Epithelial cell of esophagus (primary cell): ENCODE measurements around the gene HNRNPH2.

Source experiments
- DNase-seq: peaks from one replicate; pipeline ENCODE4 v3.0.0; 2010; ENCODE audit warnings: low read depth
- H3K4me3 ChIP-seq: 2 replicates; pipeline ENCODE4 v1.5.1; 2011; ENCODE audit warnings: mild to moderate bottlenecking, low read length, control low read depth
- TF ChIP-seq, protein P1 (sequence below): IDR thresholded peaks from 2 replicates; pipeline ENCODE4 v1.5.1; 2011; ENCODE audit warnings: low read depth, mild to moderate bottlenecking, low read length, control low read depth, inconsistent platforms; ENCODE audit not compliant: insufficient read depth; ENCODE audit errors: missing control alignments

The HNRNPH2 gene

DNA sequence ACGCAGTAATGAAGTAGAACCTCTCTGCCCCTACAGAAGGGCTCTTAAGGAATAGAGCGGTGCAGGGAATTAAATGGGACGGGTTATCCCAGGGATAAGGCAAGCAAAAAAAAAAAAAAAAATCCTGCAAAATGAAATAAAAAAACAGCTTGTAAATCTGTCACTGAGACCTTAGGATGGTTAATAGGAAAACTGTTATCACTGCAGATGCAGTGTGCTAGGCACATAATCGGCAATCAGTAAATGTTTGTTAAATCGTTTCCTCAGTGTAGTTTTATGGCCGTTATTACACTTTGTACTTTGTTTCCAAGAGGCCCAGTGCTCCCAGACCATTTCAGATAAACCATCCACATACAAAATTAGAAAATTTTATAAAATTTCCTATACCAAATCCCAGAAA lies 1.0 kb downstream of the HNRNPH2 start:
- no peak for DNase-seq
- H3K4me3 ChIP-seq = peak overlapping the region; percentile 77
- TF ChIP-seq, protein P1, sequence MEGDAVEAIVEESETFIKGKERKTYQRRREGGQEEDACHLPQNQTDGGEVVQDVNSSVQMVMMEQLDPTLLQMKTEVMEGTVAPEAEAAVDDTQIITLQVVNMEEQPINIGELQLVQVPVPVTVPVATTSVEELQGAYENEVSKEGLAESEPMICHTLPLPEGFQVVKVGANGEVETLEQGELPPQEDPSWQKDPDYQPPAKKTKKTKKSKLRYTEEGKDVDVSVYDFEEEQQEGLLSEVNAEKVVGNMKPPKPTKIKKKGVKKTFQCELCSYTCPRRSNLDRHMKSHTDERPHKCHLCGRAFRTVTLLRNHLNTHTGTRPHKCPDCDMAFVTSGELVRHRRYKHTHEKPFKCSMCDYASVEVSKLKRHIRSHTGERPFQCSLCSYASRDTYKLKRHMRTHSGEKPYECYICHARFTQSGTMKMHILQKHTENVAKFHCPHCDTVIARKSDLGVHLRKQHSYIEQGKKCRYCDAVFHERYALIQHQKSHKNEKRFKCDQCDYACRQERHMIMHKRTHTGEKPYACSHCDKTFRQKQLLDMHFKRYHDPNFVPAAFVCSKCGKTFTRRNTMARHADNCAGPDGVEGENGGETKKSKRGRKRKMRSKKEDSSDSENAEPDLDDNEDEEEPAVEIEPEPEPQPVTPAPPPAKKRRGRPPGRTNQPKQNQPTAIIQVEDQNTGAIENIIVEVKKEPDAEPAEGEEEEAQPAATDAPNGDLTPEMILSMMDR = no peak

DNA sequence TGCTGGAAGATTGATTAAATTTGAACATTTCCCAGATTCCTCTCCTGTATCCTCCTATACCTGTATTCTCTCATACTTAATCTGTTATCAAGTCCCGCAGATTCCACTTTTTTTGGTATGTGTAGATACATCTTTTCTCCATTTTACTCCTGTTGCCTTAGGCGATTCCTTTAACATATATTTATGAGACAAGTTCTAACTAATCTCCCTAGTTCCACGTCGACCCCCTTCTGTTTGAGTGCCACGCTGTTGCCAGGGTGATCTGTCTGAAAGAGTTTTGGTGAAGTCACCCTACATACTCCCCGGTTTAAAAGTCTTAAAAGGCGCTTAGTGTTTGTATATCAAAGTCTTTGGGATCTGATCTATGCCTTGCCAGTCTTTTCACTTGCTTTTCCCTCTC lies 2.4 kb downstream of the HNRNPH2 start:
- TF ChIP-seq, protein P1 = no peak
- peak overlapping the region; percentile 77 for H3K4me3 ChIP-seq
- DNase-seq = peak; percentile 42

DNA sequence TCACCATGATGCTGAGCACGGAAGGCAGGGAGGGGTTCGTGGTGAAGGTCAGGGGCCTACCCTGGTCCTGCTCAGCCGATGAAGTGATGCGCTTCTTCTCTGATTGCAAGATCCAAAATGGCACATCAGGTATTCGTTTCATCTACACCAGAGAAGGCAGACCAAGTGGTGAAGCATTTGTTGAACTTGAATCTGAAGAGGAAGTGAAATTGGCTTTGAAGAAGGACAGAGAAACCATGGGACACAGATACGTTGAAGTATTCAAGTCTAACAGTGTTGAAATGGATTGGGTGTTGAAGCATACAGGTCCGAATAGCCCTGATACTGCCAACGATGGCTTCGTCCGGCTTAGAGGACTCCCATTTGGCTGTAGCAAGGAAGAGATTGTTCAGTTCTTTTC lies 4.0 kb downstream of the HNRNPH2 start:
- DNase-seq = no peak
- TF ChIP-seq, protein P1 = no peak
- H3K4me3 ChIP-seq = no peak overlapping the region

DNA sequence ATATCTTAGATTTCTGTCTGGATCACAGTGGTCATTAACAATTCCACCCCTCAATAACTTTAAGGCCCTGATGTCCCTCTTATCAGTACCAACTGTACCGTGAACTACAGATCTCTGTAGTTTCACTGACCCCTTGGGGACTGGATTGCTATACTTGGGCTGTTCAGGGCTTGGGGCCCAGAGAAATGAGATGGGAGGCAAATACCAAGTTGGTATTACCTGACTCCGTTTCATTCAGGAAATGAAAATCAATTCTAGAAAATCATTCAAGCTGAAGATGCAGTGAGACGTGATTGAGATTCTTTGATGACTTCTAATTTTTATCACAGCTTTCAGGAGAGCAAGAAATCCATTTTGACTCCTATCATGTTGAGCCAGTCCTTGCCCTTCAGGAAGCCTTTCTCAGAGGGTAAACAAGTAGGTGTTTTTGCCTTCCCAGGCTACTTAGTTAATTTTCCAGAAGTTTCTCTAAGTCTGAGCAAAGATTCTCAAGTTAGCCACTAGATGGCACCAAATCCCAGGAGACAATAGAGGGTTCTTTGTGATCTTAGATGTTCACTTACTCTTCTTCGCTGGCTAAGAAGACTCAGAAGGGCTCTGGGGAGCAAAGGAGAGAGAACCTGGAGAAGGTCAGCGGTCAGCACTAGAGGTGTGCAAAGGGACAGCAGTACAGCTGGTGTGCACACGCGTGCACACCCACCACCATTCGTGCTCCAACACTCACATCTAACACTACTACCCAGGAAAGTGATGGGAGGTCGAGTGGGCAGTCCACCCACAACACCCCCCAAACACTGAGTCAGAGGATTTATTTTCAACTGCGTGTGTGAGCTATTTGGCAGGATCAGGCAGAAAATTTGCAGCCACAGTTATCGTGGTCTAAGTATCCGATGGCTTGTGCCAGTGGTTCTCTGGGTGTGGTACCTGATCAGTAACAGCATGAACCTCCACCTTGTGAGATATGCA lies 7.4 kb downstream of the HNRNPH2 start:
- TF ChIP-seq, protein P1 = peak; percentile 66
- H3K4me3 ChIP-seq = no peak overlapping the region
- peak; percentile 73 for DNase-seq

DNA sequence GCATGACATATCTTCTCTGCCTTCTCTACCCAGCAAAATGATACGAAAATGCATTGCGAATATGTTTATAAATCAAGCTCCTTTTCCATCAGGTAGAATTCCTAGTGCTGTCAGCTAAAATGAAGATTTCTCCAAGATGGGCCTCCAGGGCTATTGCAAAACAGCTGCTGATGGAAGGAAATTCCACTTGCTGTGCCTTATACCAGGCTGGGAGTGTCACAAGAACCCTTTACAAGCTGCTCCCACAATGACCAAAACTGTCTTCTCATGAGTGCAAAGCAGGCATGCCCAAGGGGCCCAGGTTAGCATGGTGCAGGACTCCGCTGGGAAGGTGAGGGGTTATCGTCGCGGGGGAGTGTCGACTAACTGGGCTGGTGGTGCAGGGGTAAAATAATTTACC lies 8.7 kb downstream of the HNRNPH2 start:
- DNase-seq = no peak
- H3K4me3 ChIP-seq = no peak overlapping the region
- TF ChIP-seq, protein P1 = no peak

DNA sequence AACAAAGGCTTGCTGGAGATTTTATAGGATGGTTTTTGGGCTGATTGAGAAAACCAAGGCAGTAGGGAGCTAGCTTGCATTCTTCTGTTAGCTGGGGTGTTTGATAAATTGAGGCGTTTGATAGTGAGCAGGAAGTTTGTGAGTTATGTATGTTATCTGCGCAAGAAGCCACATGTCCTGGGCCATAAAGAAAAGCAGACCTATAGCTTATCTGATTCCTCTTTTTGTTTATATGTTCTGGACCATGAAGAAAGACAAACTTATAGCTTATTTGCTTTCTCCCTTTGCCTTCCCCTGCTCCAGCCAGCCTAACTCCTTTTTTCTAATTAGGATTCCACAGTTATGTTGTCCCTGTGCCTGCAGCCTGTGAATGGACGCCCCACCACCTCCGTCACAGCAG lies 9.2 kb downstream of the HNRNPH2 start:
- no peak for DNase-seq
- H3K4me3 ChIP-seq = no peak overlapping the region
- TF ChIP-seq, protein P1 = no peak
